ENCODE data around the gene LLCFC1. TPM values are rescaled to one million over a fixed set of nuclear protein-coding genes. Genes with fewer than 3 reads are reported as not detected.

LLCFC1 gene
- total RNA-seq, 2 donors from 2014 or later, result not detected

- DNase-seq (no peak), ATAC-seq (replicated peaks in 1 of 2) (no peak)
- Mint-ChIP-seq H3K27ac (no peak overlapping the region), H3K27me3 (ENCODE audit: low read depth) (peaks cover 7% of the 10 kb centered on the region), H3K4me3 (no peak overlapping the region), H3K4me1 (ENCODE audit: low read depth) (no peaks in the 10 kb centered on the region), H3K9me3 (no peaks in the 10 kb centered on the region), H3K36me3 (ENCODE audit: insufficient read depth in 2 of 2) (no peaks in the 10 kb centered on the region)
These were observed 21.8 kb upstream of the LLCFC1 start for GRCh38 chr7:142917447-142917846.

- no peaks in the 10 kb centered on the region for H3K4me1 Mint-ChIP-seq (ENCODE audit: low read depth)
- H3K27me3 Mint-ChIP-seq (ENCODE audit: low read depth), result peaks cover 7% of the 10 kb centered on the region
- no peak overlapping the region for H3K27ac Mint-ChIP-seq
- no peak overlapping the region for H3K4me3 Mint-ChIP-seq
- H3K36me3 Mint-ChIP-seq (ENCODE audit: insufficient read depth in 2 of 2), result no peaks in the 10 kb centered on the region
- DNase-seq (no peak), ATAC-seq (replicated peaks in 1 of 2) (no peak)
- no peaks in the 10 kb centered on the region for H3K9me3 Mint-ChIP-seq
These were observed 20.4 kb upstream of the LLCFC1 start for GRCh38 chr7:142918901-142919300.

- Mint-ChIP-seq H3K4me3 (no peak overlapping the region), H3K27me3 (ENCODE audit: low read depth) (peaks cover 7% of the 10 kb centered on the region), H3K9me3 (no peaks in the 10 kb centered on the region), H3K4me1 (ENCODE audit: low read depth) (no peaks in the 10 kb centered on the region), H3K27ac (no peak overlapping the region), H3K36me3 (ENCODE audit: insufficient read depth in 2 of 2) (no peaks in the 10 kb centered on the region)
- no peak for ATAC-seq (replicated peaks in 1 of 2)
- DNase-seq, result no peak
These were observed 19.6 kb upstream of the LLCFC1 start for GRCh38 chr7:142919656-142920055.

GRCh38 chr7:142923391-142923790, 15.9 kb upstream of the LLCFC1 start:
- H3K27ac Mint-ChIP-seq, result no peak overlapping the region
- no peaks in the 10 kb centered on the region for H3K4me1 Mint-ChIP-seq (ENCODE audit: low read depth)
- DNase-seq (no peak), ATAC-seq (replicated peaks in 1 of 2) (no peak)
- peaks cover 3% of the 10 kb centered on the region for H3K27me3 Mint-ChIP-seq (ENCODE audit: low read depth)
- H3K4me3 Mint-ChIP-seq, result no peak overlapping the region
- no peaks in the 10 kb centered on the region for H3K9me3 Mint-ChIP-seq
- no peaks in the 10 kb centered on the region for H3K36me3 Mint-ChIP-seq (ENCODE audit: insufficient read depth in 2 of 2)

GRCh38 chr7:142925413-142925812, 13.9 kb upstream of the LLCFC1 start:
- Mint-ChIP-seq H3K9me3 (no peaks in the 10 kb centered on the region), H3K36me3 (ENCODE audit: insufficient read depth in 2 of 2) (no peaks in the 10 kb centered on the region), H3K4me1 (ENCODE audit: low read depth) (no peaks in the 10 kb centered on the region), H3K27ac (no peak overlapping the region), H3K27me3 (ENCODE audit: low read depth) (no peaks in the 10 kb centered on the region), H3K4me3 (no peak overlapping the region)
- ATAC-seq (replicated peaks in 1 of 2), result no peak
- DNase-seq, result no peak

GRCh38 chr7:142927085-142927745, 12.1 kb upstream of the LLCFC1 start:
- H3K36me3 Mint-ChIP-seq (ENCODE audit: insufficient read depth in 2 of 2), result no peaks in the 10 kb centered on the region
- DNase-seq (no peak), ATAC-seq (replicated peaks in 1 of 2) (no peak)
- no peak overlapping the region for H3K27ac Mint-ChIP-seq
- no peaks in the 10 kb centered on the region for H3K27me3 Mint-ChIP-seq (ENCODE audit: low read depth)
- H3K4me3 Mint-ChIP-seq, result no peak overlapping the region
- no peaks in the 10 kb centered on the region for H3K4me1 Mint-ChIP-seq (ENCODE audit: low read depth)
- no peaks in the 10 kb centered on the region for H3K9me3 Mint-ChIP-seq

GRCh38 chr7:142927949-142928348, 11.3 kb upstream of the LLCFC1 start:
- ATAC-seq (replicated peaks in 1 of 2), result no peak
- Mint-ChIP-seq H3K4me3 (no peak overlapping the region), H3K27ac (no peak overlapping the region), H3K4me1 (ENCODE audit: low read depth) (no peaks in the 10 kb centered on the region), H3K27me3 (ENCODE audit: low read depth) (no peaks in the 10 kb centered on the region), H3K36me3 (ENCODE audit: insufficient read depth in 2 of 2) (no peaks in the 10 kb centered on the region), H3K9me3 (no peaks in the 10 kb centered on the region)
- no peak for DNase-seq

- Mint-ChIP-seq H3K27ac (no peak overlapping the region), H3K4me3 (no peak overlapping the region), H3K27me3 (ENCODE audit: low read depth) (no peaks in the 10 kb centered on the region), H3K36me3 (ENCODE audit: insufficient read depth in 2 of 2) (no peaks in the 10 kb centered on the region), H3K9me3 (no peaks in the 10 kb centered on the region), H3K4me1 (ENCODE audit: low read depth) (no peaks in the 10 kb centered on the region)
- ATAC-seq (replicated peaks in 1 of 2), result no peak
- no peak for DNase-seq
These were observed 9.1 kb upstream of the LLCFC1 start for GRCh38 chr7:142930126-142930730.

- H3K9me3 Mint-ChIP-seq, result no peaks in the 10 kb centered on the region
- DNase-seq, result no peak
- peaks cover 5% of the 10 kb centered on the region for H3K27me3 Mint-ChIP-seq (ENCODE audit: low read depth)
- H3K27ac Mint-ChIP-seq, result no peak overlapping the region
- no peak overlapping the region for H3K4me3 Mint-ChIP-seq
- H3K4me1 Mint-ChIP-seq (ENCODE audit: low read depth), result no peaks in the 10 kb centered on the region
- ATAC-seq (replicated peaks in 1 of 2), result no peak
- no peaks in the 10 kb centered on the region for H3K36me3 Mint-ChIP-seq (ENCODE audit: insufficient read depth in 2 of 2)
These were observed 6.7 kb upstream of the LLCFC1 start for GRCh38 chr7:142932386-142933091.

- Mint-ChIP-seq H3K4me3 (no peak overlapping the region), H3K4me1 (ENCODE audit: low read depth) (no peaks in the 10 kb centered on the region), H3K27me3 (ENCODE audit: low read depth) (peaks cover 5% of the 10 kb centered on the region), H3K36me3 (ENCODE audit: insufficient read depth in 2 of 2) (no peaks in the 10 kb centered on the region), H3K9me3 (no peaks in the 10 kb centered on the region), H3K27ac (no peak overlapping the region)
- DNase-seq (no peak), ATAC-seq (replicated peaks in 1 of 2) (no peak)
These were observed 6.2 kb upstream of the LLCFC1 start for GRCh38 chr7:142933092-142933475.

GRCh38 chr7:142933624-142934023, 5.7 kb upstream of the LLCFC1 start, which contains the start of gene TRPV5:
TRPV5 (minus strand) TSS chr7:142933746; CDS start chr7:142933459, 287 bp downstream.
- Mint-ChIP-seq H3K4me1 (ENCODE audit: low read depth) (no peaks in the 10 kb centered on the region), H3K4me3 (no peak within 1 kb of the TSS), H3K9me3 (no peaks in the 10 kb centered on the region), H3K27me3 (ENCODE audit: low read depth) (peaks cover 5% of the 10 kb centered on the region), H3K27ac (no peak within 1 kb of the TSS), H3K36me3 (ENCODE audit: insufficient read depth in 2 of 2) (no peaks in the 10 kb centered on the region)
- DNase-seq (no peak), ATAC-seq (replicated peaks in 1 of 2) (no peak)

GRCh38 chr7:142934056-142934455, 5.2 kb upstream of the LLCFC1 start:
- Mint-ChIP-seq H3K27ac (no peak overlapping the region), H3K27me3 (ENCODE audit: low read depth) (peaks cover 5% of the 10 kb centered on the region), H3K36me3 (ENCODE audit: insufficient read depth in 2 of 2) (no peaks in the 10 kb centered on the region), H3K9me3 (no peaks in the 10 kb centered on the region), H3K4me1 (ENCODE audit: low read depth) (no peaks in the 10 kb centered on the region), H3K4me3 (no peak overlapping the region)
- no peak for ATAC-seq (replicated peaks in 1 of 2)
- no peak for DNase-seq

GRCh38 chr7:142935941-142936565, 3.2 kb upstream of the LLCFC1 start:
- DNase-seq (no peak), ATAC-seq (replicated peaks in 1 of 2) (no peak)
- Mint-ChIP-seq H3K4me3 (no peak overlapping the region), H3K36me3 (ENCODE audit: insufficient read depth in 2 of 2) (no peaks in the 10 kb centered on the region), H3K4me1 (ENCODE audit: low read depth) (no peaks in the 10 kb centered on the region), H3K27me3 (ENCODE audit: low read depth) (peaks cover 5% of the 10 kb centered on the region), H3K9me3 (no peaks in the 10 kb centered on the region), H3K27ac (no peak overlapping the region)
